DMS114 treated with DMSO at 0.1 percent for 48 hours (cell line): ENCODE measurements around the gene TBX20.
"Not testable (repeated sequence)": the region's sequence is repeated elsewhere in the genome, so short reads cannot be mapped to it uniquely, and the experiment has no call there.

ENCODE experiments used
- DNase-seq: peaks from one replicate; lab custom pipeline; 2025; ENCODE audit not compliant: unreplicated experiment; lab: John Stamatoyannopoulos, UW

Gene TBX20

GRCh38 chr7:35255443-35256255 is 1.7 kb upstream of the TBX20 start:
- no peak for DNase-seq

GRCh38 chr7:35254496-35255442 is 869 bp upstream of the TBX20 start:
- no peak for DNase-seq

GRCh38 chr7:35253460-35253709 is 515 bp downstream of the TBX20 start:
- DNase-seq = no peak

- no peak for DNase-seq
Observed at GRCh38 chr7:35252612-35253459, 1.1 kb downstream of the TBX20 start.

- no peak for DNase-seq
Observed at GRCh38 chr7:35251606-35252310, 2.1 kb downstream of the TBX20 start.

- DNase-seq = no peak
Observed at GRCh38 chr7:35250941-35251340, 3.0 kb downstream of the TBX20 start.

- no peak for DNase-seq
Observed at GRCh38 chr7:35250452-35250851, 3.4 kb downstream of the TBX20 start.

GRCh38 chr7:35249537-35249907 is 4.4 kb downstream of the TBX20 start:
- no peak for DNase-seq

GRCh38 chr7:35248576-35249536 is 5.0 kb downstream of the TBX20 start:
- no peak for DNase-seq

GRCh38 chr7:35246819-35247218 is 7.1 kb downstream of the TBX20 start:
- DNase-seq = no peak

GRCh38 chr7:35241884-35242283 is 12.0 kb downstream of the TBX20 start:
- DNase-seq = no peak

GRCh38 chr7:35241436-35241835 is 12.5 kb downstream of the TBX20 start:
- no peak for DNase-seq

GRCh38 chr7:35241008-35241407 is 12.9 kb downstream of the TBX20 start:
- not testable (repeated sequence) for DNase-seq

- not testable (repeated sequence) for DNase-seq
Observed at GRCh38 chr7:35238456-35238855, 15.4 kb downstream of the TBX20 start.

GRCh38 chr7:35232994-35233393 is 20.9 kb downstream of the TBX20 start:
- DNase-seq = no peak

- not testable (repeated sequence) for DNase-seq
Observed at GRCh38 chr7:35231221-35231620, 22.7 kb downstream of the TBX20 start.

GRCh38 chr7:35229116-35229780 is 24.7 kb downstream of the TBX20 start:
- not testable (repeated sequence) for DNase-seq

GRCh38 chr7:35228496-35229051 is 25.3 kb downstream of the TBX20 start:
- not testable (repeated sequence) for DNase-seq

- DNase-seq = not testable (repeated sequence)
Observed at GRCh38 chr7:35227438-35227837, 26.5 kb downstream of the TBX20 start.
